Fibroblast of the conjunctiva (primary cell): ENCODE results near the gene MAD2L2.

Source experiments
- DNase-seq: peaks from one replicate; pipeline ENCODE4 v3.0.0-alpha.2; 2010; ENCODE audit warnings: low read depth

MAD2L2 gene

DNA sequence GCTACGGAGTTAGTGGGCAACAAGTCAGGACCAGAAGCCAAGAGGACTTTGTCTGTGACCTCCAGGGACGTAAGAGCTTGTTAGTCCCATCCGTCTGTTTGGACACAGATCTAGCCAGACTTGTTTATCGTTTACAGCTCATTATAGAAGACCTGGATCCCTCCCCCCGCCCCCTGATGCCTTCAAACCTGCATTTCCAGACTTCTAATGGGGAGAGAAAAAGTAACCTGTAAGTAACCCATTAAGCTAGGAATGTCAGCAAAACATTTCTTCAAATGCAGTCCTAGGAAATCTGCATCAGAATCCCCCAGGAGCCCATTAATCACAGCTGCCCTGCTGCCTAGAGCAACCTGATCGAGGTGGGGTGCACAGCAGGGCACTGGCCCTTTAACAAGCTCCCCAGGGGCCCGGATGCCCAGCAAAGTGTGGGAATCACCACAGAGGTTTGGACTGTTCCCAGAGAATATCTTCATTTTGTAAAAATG, 1.4 kb upstream of the MAD2L2 start:
- DNase-seq, result no peak

DNA sequence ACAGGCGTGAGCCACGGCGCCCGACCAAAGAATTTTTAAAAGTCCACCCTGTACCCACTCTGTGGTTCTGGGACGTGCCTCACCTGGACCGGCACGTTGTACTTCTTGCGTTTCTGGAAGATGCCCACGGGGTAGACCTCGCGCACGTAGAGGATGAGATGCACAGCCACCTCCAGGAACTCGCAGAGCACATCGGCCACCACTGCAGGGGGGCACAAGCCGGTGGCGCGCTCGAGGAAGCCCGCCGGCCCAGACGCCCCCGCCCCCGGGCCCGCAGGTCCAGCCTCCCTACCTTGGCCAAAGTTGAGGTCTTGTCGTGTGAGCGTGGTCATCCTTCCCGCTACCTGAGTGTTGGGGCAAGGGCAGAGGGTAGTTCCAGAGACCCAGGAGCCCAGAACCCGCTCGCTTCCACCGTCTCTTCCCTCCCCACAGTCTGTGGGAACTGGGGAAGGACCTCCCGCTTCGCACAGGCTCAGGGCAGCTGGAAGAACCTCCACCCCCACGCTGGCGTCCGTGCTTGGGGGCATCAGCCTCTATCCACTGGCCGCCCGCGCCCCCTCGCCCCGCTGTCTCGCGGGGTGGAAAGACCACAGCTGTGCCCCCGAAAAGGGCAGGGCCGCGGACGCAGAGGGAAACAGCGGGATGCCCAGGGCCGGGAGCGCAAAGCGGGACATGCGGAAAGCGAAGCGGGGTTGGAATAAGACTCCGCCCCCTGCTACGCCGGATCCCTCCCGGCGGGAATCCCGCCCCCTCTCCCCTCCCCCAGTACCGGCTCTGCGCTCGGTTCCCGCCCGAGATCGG, 478 bp downstream of the MAD2L2 start:
- no peak for DNase-seq

DNA sequence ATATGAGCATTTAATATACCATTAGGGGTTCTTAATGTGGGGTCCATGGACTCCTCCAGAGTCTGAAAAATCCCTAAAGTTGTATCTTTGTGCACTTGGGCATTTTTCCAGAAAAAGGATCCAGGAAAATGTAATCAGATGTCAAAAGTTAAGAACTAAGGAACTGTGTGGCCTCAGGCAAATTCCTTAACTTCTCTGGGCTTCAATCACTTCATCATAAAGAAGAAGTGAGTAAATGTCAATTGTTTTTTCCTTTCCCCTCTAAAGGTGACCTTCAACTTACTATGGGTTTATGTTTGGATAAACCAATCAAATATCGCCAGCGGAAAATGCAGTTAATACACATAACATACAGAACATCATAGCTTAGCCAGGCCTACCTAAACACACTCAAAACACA, 2.5 kb downstream of the MAD2L2 start:
- DNase-seq, result no peak

DNA sequence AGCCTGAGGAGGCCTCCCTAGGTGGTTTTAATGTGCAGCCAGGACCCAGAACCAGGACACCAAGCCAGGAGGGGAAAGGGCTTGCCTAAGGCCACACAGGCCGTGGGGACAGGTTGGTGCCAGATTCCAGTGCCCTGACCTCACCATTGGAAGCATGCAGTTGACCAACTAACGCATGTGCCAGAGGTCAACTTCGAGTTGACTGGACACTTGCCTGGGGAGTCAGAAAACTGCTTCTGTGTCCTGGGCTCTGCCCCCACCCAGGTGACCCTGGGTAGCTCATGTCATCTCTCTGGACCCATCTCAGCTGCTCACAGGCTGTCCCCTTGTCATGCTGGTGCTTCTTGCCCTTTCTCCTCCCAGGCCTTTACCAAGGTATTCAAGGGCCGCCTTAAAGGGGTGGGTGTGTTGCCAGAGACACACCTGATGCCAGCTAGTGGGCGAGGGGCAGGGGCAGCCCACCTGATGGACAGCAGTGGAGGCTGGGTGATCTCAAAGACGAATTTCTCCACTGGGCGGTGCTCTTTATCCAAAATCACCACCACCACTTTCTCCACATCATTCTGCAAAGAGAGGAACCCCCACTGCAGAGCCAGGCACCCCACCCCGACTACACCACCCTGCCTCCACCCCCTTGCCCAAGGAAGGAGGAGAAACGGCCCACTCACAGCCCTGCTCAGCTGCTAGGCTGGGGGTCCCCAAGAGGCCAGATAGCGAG, 4.4 kb downstream of the MAD2L2 start:
- no peak for DNase-seq

DNA sequence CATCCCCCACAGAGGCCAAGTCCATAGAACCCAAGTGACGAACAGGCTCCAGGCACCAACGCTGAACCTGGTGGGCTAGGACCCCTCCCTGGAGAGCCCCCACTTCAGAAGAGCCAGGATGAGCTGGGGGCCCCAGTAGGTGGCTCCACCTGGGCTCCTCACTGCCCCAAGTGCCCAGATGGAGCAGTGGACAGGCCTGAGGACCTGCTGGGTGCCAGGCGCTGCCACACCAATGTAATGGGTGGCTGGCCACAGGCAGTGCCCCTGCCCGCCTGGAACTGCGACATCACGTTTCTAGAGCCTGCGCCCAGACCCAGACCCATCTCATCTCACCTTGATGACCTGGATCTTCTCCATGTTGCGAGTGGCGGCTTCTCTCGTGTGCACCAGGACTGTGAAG, 5.6 kb downstream of the MAD2L2 start:
- no peak for DNase-seq

DNA sequence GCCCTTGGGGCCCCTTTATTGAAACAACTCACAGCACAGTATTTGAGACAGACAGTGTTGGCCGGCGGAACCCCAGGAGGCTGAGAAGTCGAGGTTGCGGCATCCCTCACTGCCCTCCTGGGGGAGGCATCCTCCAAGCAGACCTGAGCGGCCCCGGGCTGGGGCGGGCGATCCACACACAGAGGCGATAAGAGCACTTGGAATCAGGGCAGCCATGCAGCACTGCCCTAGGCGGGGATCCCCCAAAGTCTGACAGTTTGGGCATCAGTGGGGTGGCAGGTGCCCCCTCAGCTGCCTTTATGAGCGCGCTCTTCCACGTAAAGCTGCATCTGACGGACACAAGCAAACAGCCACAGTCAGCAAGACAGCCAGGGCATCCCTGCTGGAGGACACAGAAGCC, 6.5 kb downstream of the MAD2L2 start:
- DNase-seq, result no peak

DNA sequence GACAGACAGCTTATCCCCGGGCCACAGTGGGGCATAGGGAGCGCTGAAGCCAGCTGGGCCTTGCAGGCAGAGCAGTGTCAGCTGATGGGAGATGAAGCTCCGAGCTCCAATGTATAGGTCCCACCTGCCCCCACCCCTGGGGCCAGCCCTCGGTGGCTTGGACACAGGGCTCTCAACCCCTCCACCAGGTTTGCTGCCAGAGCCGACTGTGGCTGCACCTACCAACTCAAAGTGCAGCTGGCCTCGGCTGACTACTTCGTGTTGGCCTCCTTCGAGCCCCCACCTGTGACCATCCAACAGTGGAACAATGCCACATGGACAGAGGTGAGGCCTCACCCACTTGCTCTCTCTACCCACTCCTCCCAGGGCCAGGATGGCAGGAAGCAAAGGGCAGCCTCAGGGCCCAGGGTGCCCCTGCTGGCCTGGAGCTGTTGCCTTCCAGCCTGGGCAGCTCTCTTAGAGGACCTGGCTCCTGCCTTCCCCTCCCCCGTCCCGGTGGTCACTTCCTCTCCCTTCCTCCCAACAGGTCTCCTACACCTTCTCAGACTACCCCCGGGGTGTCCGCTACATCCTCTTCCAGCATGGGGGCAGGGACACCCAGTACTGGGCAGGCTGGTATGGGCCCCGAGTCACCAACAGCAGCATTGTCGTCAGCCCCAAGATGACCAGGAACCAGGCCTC, 7.7 kb downstream of the MAD2L2 start:
- DNase-seq, result no peak

DNA sequence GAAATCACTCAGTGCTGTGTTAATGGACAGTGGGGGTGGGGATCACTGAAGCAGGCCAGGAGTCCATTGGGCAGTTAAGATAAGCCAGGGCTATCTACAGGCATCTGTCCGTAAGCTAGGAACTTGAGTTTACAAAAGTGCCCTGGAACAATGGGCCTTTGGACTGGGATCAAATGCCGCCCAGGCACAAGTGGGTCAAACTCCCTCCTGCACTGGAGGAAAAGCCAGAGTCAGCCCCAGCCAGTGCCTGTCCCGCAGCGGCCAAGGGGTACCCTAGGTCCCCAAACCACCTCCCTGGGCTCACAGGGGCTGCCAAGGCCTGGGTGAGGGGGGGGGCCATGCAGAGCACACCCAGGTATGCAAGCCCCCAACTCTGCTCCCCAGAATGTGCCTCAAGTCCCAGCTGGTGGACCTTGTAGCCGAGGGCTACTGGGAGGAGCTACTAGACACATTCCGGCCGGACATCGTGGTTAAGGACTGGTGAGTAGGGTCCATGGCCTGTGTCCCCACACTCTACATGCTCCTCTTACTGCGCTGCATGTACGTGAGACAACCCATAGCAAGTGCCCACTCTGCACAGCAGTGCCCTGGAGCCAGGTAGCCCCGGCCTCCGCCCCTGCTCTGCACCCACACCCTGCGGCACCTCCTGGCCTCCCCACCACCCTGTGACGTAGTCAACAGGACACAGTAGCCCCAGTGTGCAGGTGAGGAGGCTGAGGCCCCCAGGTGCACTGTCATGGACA, 9.2 kb downstream of the MAD2L2 start:
- no peak for DNase-seq

DNA sequence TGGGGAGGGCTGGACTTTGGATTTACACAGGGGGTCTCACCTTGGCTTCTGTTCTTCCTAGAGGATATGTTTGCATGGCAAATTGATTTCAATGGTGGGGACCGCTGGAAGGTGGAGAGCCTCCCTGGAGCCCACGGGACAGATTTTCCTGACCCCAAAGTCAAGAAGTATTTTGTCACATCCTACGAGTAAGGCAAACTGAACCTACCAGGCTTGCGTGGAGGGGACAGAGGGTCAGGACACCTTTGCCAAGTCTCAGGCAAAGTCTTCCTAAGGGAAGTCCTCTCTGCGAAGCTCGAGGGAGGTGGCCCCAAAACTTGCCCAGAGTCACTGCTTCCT, 9.8 kb downstream of the MAD2L2 start:
- DNase-seq, result no peak

DNA sequence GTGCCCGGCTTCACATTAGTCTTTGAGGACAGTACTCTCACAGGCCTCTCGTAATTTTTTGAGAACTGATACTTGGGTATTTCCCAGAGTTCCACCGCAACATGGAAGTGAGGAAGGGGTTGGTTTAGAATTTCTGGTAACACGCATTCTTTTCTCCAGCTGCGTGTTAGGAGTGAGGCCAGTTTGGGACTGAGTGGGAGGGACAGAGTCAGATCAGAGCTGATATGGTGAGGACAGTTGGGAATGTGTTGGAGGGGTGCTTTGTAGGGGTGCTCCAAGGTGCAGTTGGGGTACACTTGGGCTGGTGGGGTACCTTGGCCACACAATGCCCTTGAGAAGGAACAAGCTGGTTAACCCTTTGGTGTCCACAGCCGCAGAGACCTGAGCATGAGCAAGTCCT, 10.2 kb downstream of the MAD2L2 start:
- DNase-seq, result no peak

DNA sequence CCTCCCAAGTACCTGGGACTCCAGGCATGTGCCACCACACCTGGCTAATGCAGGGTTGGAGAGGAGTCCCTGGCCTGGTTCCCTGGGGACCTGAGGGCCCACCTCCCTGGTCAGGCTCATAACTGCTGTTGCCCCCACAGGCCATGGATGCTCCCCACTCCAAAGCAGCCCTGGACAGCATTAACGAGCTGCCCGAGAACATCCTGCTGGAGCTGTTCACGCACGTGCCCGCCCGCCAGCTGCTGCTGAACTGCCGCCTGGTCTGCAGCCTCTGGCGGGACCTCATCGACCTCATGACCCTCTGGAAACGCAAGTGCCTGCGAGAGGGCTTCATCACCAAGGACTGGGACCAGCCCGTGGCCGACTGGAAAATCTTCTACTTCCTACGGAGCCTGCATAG, 12.4 kb downstream of the MAD2L2 start:
- DNase-seq, result no peak

DNA sequence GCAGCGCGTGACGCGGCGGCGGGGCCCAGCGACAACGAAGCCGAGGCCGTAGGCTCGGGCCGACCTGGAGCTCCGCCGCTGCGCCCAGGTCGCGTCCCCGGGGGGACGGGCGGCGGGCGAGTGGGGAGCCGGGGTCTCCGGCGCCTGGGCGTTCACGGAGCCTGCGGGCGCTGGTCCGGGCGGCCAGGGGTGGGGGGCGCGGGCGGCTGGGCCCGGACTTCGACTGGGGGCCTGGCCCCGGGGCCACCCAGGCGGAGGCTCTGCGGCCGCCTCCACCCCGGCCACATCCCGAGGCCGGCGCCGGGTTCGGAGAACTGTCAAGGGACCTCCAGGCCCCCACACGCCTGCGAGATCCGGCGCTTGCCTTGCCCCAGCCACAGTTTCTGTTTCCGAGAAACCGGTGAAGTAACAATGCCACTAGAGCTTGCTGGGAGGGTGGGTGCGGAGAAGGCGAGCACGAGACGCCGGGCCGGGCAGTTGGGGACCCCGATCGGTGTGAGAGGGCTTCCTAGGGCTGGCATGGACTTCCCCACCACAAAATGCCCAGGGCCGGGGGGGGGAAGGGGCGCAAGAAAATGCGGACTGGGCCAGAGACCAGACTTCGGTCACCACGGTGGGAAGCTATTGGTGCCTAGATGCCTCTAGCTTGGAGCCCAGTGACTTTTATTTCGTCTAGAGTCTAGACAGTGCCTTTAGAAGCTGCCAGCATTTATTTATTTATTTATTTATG, 16.4 kb downstream of the MAD2L2 start:
- DNase-seq, result no peak

DNA sequence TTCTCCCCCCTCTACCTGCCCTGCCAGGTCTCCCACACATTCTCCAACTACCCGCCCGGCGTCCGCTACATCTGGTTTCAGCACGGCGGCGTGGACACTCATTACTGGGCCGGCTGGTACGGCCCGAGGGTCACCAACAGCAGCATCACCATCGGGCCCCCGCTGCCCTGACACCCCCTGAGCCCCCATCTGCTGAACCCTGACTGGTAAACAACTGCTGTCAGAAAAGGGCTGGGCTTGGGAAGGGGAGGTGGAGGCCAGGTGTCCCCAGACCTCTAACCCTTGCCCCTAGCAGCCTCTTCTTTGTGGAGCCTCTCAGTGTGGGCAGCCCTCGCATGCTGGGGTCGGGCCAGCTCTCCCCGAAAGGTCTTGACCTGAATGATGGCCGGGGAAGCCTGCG, 19.8 kb downstream of the MAD2L2 start:
- no peak for DNase-seq

DNA sequence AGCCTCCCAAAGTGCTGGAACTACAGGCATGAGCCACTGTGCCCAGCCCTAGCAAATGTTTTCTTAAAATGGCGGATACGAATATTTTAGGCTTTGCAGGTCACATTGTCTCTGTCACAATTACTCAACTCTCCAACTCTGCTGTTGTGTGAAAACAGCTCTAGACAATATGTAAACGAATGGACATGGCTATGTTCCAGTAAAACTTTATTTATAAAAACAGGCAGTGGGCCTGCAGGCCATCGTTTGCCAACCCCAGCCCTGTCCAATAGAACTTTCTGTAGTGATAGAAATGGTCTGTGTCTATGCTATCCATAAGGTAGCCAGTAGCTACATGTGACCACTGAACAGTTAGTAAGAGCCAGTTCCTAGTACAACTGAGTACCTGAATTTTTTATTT, 21.2 kb downstream of the MAD2L2 start:
- DNase-seq, result no peak

DNA sequence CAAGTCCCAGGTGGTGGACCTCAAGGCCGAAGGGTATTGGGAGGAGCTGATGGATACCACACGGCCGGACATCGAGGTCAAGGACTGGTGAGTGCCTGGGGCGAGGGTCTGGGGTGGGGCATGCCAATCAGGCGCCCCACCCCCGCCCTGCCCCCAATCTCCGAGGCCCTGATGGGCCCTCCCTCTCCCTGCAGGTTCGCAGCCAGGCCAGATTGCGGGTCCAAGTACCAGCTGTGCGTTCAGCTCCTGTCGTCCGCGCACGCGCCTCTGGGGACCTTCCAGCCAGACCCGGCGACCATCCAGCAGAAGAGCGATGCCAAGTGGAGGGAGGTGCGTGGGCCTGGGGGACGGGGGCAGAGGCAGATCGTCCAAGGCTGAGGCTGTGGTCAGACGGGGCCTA, 22.4 kb downstream of the MAD2L2 start:
- no peak for DNase-seq

DNA sequence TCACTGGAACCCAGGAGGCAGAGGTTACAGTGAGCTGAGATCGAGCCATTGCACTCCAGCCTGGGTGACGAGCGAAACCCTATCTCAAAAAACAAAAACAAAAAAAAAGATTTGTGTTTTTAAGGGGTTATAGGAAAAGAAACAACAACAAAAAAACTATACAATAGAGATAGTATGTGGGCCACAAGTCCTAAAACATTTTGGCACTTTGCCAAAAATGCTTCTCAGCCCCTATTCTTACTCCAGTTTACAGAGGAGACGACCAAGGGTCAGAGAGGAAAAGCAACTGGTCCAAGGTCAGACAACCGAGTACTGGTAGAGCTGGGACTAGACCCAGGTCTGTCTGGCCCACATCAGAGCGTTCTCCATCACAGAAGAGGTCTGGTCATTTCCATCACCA, 23.3 kb downstream of the MAD2L2 start:
- no peak for DNase-seq

DNA sequence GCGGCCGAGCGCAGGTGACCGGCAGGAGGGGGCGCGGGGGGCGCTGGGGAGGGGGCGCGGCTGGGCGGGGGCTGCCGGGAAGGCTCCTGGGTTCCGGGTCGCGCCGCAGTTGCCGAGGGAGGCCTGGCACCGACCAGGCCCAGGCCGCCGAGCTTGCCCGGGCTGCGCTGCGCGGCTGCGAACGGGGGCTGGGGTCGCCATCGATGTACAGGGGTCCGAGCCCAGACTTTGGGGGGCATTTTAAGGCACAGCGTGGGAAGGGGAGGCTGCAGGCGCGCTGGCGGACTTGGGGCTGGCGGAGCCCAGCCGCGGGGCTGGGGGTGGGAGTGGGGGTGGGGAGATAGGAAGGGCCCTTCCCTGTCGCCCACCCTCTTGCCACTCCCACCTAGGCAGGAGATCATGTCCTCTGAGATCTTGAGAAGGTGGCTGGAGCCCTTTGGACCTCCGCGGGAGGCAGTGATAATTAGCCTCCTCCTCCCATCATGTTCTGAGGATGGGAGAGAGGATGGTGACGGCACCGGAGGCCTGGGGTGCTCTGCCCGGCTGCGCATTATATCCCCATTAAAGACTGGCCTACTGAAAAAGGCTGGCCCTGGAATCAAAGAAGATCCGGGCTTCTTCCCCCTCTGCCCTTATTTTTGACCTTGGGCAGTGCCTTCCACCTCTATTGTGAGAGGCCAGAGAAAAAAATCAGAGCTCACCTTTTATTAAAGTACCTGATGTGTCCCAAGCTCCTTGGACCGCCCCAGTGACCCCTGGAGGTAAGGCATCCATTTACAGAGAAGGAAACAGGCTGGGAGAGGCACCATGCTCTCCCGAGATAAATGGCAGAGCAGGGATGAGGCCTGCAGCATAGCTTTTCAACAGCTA, 25.8 kb downstream of the MAD2L2 start:
- no peak for DNase-seq

DNA sequence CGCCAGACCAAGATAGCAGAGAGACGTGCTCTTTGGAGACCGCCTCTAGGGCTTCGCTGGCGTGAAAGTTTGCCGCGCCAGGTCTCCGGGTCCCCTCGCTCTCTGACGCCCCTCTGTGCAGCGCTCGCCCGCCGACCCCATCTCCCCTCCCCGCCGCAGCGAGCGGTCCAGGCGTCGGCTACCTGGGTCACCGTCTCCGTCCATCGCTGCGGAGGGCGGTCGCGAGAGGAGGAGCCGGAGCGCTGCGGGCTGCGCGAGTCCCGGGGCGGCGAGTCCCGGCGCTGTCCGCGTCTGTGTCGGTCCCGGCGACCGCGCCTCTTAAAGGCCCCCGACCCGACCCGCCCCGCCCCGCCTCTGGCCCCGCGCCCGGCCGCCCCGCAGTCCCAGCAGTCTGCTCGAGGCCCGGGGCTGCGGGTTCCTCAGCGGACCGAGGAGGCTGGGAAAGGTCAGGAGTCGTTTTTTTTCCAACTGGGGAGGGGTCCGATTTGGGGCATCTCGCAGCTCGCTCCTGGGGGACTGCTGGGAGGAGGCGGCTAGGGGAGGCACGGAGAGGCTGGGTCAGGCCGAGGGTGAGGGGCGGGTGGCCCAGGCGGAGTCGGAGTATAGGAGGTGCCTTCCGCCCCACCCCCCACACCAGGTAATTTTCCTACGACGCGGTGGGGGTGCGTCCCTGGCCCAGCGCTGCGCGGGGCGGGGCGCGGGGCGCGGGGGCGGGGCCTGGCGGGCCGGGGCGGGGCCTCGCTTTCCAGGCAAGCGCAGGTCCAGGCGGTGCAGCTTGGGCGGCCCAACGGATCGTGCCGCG, 26.6 kb downstream of the MAD2L2 start, which contains the start of the genes FBXO2 and FBXO44:
FBXO2 (minus strand) TSS at position 293 of the 802 bp plus-strand sequence; CDS start at position 204, 89 bp downstream.
FBXO44 (plus strand) TSS at position 741 of the 802 bp plus-strand sequence. CDS start 959 bp downstream, outside the sequence.
- no peak for DNase-seq

DNA sequence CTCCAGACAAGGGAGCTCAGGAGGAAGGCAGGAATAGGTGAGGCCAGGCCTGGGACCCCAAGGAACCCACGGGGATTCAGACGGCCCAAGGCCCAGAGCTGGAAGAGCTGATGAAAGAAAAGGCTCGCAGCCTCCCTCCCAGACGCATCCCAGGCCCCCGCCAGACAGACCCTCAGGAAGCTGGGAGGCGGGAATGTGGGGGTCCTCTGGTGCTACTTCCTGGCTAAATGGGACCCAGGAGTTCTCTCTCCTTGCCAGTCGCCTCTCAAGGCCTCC, 27.1 kb downstream of the MAD2L2 start:
- no peak for DNase-seq
